Astrocyte (in vitro differentiated cells and primary cell): ENCODE results near the gene ATP1A3.
"Not testable (repeated sequence)": the region's sequence is repeated elsewhere in the genome, so short reads cannot be mapped to it uniquely, and the experiment has no call there.

ENCODE experiments used
- EZH2 ChIP-seq: IDR thresholded peaks from 2 replicates; pipeline ENCODE4 v1.6.1; 2012; ENCODE audit warnings: mild to moderate bottlenecking, low read length, inconsistent platforms; ENCODE audit not compliant: insufficient read depth
- TF ChIP-seq, protein P1 (sequence below): IDR thresholded peaks from 2 replicates; pipeline ENCODE4 v1.5.1; 2011; ENCODE audit warnings: low read depth, mild to moderate bottlenecking, inconsistent platforms, low read length, moderate library complexity; ENCODE audit not compliant: insufficient read depth

DNA sequence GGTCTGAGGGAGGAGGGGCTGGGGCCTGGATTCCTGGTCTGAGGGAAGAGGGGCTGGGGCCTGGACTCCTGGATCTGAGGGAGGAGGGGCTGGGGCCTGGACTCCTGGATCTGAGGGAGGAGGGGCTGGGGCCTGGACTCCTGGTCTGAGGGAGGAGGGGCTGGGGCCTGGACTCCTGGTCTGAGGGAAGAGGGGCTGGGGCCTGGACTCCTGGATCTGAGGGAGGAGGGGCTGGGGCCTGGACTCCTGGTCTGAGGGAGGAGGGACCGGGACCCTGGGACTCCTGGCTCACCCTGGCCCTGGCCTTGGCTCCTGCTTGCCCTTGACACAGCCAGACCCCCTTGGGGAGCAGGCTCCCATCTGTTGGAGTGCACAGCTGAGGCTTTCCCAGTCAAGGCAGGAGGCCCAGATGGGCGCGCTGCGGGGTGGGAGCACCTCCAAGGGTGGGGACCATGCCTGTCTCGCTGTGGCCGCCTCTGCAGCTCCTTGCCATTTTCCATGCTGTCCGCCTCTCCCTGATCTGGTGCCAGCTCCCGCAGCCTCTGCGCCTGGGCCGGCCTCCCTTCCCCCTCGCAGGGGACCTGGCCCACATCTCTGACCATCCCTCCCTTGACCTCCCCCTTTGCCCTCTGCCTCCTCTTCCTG, 2.0 kb downstream of the ATP1A3 start:
- TF ChIP-seq, protein P1, sequence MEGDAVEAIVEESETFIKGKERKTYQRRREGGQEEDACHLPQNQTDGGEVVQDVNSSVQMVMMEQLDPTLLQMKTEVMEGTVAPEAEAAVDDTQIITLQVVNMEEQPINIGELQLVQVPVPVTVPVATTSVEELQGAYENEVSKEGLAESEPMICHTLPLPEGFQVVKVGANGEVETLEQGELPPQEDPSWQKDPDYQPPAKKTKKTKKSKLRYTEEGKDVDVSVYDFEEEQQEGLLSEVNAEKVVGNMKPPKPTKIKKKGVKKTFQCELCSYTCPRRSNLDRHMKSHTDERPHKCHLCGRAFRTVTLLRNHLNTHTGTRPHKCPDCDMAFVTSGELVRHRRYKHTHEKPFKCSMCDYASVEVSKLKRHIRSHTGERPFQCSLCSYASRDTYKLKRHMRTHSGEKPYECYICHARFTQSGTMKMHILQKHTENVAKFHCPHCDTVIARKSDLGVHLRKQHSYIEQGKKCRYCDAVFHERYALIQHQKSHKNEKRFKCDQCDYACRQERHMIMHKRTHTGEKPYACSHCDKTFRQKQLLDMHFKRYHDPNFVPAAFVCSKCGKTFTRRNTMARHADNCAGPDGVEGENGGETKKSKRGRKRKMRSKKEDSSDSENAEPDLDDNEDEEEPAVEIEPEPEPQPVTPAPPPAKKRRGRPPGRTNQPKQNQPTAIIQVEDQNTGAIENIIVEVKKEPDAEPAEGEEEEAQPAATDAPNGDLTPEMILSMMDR = not testable (repeated sequence)
- not testable (repeated sequence) for TF ChIP-seq EZH2
